ENCODE results near the gene PCCA.

PCCA gene

GRCh38 chr13:100503622-100504021 is 414.7 kb downstream of the PCCA start:
- no peaks in the 10 kb centered on the region for H3K36me3 ChIP-seq (ENCODE audit: insufficient read depth, low read length)
- H2AFZ ChIP-seq (ENCODE audit: low read depth, low read length): no peak overlapping the region
- no peaks in the 10 kb centered on the region; the same call in 1 of the 2 replicates for H4K20me1 ChIP-seq (ENCODE audit: insufficient read depth, low read length)
- no peaks in the 10 kb centered on the region for H3K79me2 ChIP-seq (ENCODE audit: insufficient read depth, low read length)
- no peak overlapping the region for H3K4me2 ChIP-seq (ENCODE audit: insufficient read depth, low read length)
- no peak overlapping the region for H3K4me3 ChIP-seq (ENCODE audit: low read depth in 1 of 2, low read length in 2 of 2)
- no peak for ATAC-seq (ENCODE audit: insufficient read depth, low read depth)
- no peaks in the 10 kb centered on the region for H3K9me3 ChIP-seq (ENCODE audit: insufficient read depth, low read length, severe bottlenecking)
- no peak for TF ChIP-seq EZH2 (IDR thresholded peaks at IDR 0.05; ENCODE audit: borderline replicate concordance, low read depth, low read length, severe bottlenecking)
- TF ChIP-seq CTCF (IDR thresholded peaks at IDR 0.05; ENCODE audit: borderline replicate concordance, extremely low read depth, low read length, poor library complexity, severe bottlenecking): no peak
- no peak overlapping the region for H3K9ac ChIP-seq (ENCODE audit: low read depth, low read length)
- H3K4me1 ChIP-seq (ENCODE audit: insufficient read depth, low read length): no peaks in the 10 kb centered on the region
- H3K27ac ChIP-seq (ENCODE audit: low read length): no peak overlapping the region
- H3K27me3 ChIP-seq (ENCODE audit: insufficient read depth, low read length, poor library complexity): no peaks in the 10 kb centered on the region
- no peak for DNase-seq

GRCh38 chr13:100506154-100506553 is 417.3 kb downstream of the PCCA start:
- H3K9ac ChIP-seq (ENCODE audit: low read depth, low read length): no peak overlapping the region
- H3K4me3 ChIP-seq (ENCODE audit: low read depth in 1 of 2, low read length in 2 of 2): no peak overlapping the region
- no peak overlapping the region for H3K4me2 ChIP-seq (ENCODE audit: insufficient read depth, low read length)
- H3K27me3 ChIP-seq (ENCODE audit: insufficient read depth, low read length, poor library complexity): no peaks in the 10 kb centered on the region
- no peak overlapping the region for H3K27ac ChIP-seq (ENCODE audit: low read length)
- no peaks in the 10 kb centered on the region; the same call in 1 of the 2 replicates for H4K20me1 ChIP-seq (ENCODE audit: insufficient read depth, low read length)
- H3K9me3 ChIP-seq (ENCODE audit: insufficient read depth, low read length, severe bottlenecking): no peaks in the 10 kb centered on the region
- H2AFZ ChIP-seq (ENCODE audit: low read depth, low read length): no peak overlapping the region
- ATAC-seq (ENCODE audit: insufficient read depth, low read depth): no peak
- no peaks in the 10 kb centered on the region for H3K79me2 ChIP-seq (ENCODE audit: insufficient read depth, low read length)
- H3K4me1 ChIP-seq (ENCODE audit: insufficient read depth, low read length): no peaks in the 10 kb centered on the region
- TF ChIP-seq CTCF (IDR thresholded peaks at IDR 0.05; ENCODE audit: borderline replicate concordance, extremely low read depth, low read length, poor library complexity, severe bottlenecking) (no peak), EZH2 (IDR thresholded peaks at IDR 0.05; ENCODE audit: borderline replicate concordance, low read depth, low read length, severe bottlenecking) (no peak)
- no peaks in the 10 kb centered on the region for H3K36me3 ChIP-seq (ENCODE audit: insufficient read depth, low read length)
- DNase-seq: no peak

- TF ChIP-seq EZH2 (IDR thresholded peaks at IDR 0.05; ENCODE audit: borderline replicate concordance, low read depth, low read length, severe bottlenecking): no peak
- no peak for TF ChIP-seq CTCF (IDR thresholded peaks at IDR 0.05; ENCODE audit: borderline replicate concordance, extremely low read depth, low read length, poor library complexity, severe bottlenecking)
- no peaks in the 10 kb centered on the region for H3K36me3 ChIP-seq (ENCODE audit: insufficient read depth, low read length)
- H3K9ac ChIP-seq (ENCODE audit: low read depth, low read length): no peak overlapping the region
- no peaks in the 10 kb centered on the region; the same call in 1 of the 2 replicates for H4K20me1 ChIP-seq (ENCODE audit: insufficient read depth, low read length)
- no peak overlapping the region for H3K27ac ChIP-seq (ENCODE audit: low read length)
- H2AFZ ChIP-seq (ENCODE audit: low read depth, low read length): no peak overlapping the region
- no peak for ATAC-seq (ENCODE audit: insufficient read depth, low read depth)
- H3K4me1 ChIP-seq (ENCODE audit: insufficient read depth, low read length): no peaks in the 10 kb centered on the region
- no peaks in the 10 kb centered on the region for H3K27me3 ChIP-seq (ENCODE audit: insufficient read depth, low read length, poor library complexity)
- DNase-seq: no peak
- no peak overlapping the region for H3K4me2 ChIP-seq (ENCODE audit: insufficient read depth, low read length)
- no peaks in the 10 kb centered on the region for H3K79me2 ChIP-seq (ENCODE audit: insufficient read depth, low read length)
- H3K9me3 ChIP-seq (ENCODE audit: insufficient read depth, low read length, severe bottlenecking): no peaks in the 10 kb centered on the region
- H3K4me3 ChIP-seq (ENCODE audit: low read depth in 1 of 2, low read length in 2 of 2): no peak overlapping the region
Measured at GRCh38 chr13:100506600-100507422, 417.9 kb downstream of the PCCA start.

Measured in DND-41 (cell line).